Large intestine (tissue), 3 donors: ENCODE measurements around the gene ATF5. TPM values are rescaled to one million over a fixed set of nuclear protein-coding genes. Genes with fewer than 3 reads are reported as not detected.
A peak's percentile ranks its signal among the peaks of the same experiment; 100 is the strongest.

Experiments
- DNase-seq, 2 donors: peaks; one replicate each; pipeline versions ENCODE4 v3.0.0 to v3.0.0-alpha.2; 2013
- H3K27ac ChIP-seq: one replicate; pipeline ENCODE4 v1.5.1; 2013; ENCODE audit warnings: low read length
- H3K27me3 ChIP-seq: 2 replicates; pipeline ENCODE4 v1.6.1; 2013; ENCODE audit warnings: low read length; ENCODE audit not compliant: control insufficient read depth, insufficient read depth
- H3K36me3 ChIP-seq: 2 replicates; pipeline ENCODE4 v1.6.1; 2013; ENCODE audit warnings: low read length; ENCODE audit not compliant: control insufficient read depth, insufficient read depth
- H3K4me1 ChIP-seq: one replicate; pipeline ENCODE4 v1.6.1; 2013; ENCODE audit warnings: low read length; ENCODE audit not compliant: control insufficient read depth, insufficient read depth
- H3K4me3 ChIP-seq: one replicate; pipeline ENCODE4 v1.5.1; 2013; ENCODE audit warnings: low read length
- H3K9me3 ChIP-seq: one replicate; pipeline ENCODE4 v1.6.1; 2013; ENCODE audit warnings: mild to moderate bottlenecking, low read depth, low read length, moderate library complexity; ENCODE audit not compliant: control insufficient read depth
- WGBS: methylation state at CpG from one replicate; pipeline ENCODE4 v1.1.5; 2013; ENCODE audit warnings: low lambda C conversion rate; ENCODE audit not compliant: insufficient coverage; 5-methylcytosine and 5-hydroxymethylcytosine counted together
- polyA plus RNA-seq: library from polyadenylated mRNA; unstranded; fragments of 120-200 nt; gene quantifications from one replicate; pipeline ENCODE4 v1.2.1, GENCODE V29; 2013

Gene ATF5
- polyA plus RNA-seq, 1 donor = 44.7 TPM

DNA sequence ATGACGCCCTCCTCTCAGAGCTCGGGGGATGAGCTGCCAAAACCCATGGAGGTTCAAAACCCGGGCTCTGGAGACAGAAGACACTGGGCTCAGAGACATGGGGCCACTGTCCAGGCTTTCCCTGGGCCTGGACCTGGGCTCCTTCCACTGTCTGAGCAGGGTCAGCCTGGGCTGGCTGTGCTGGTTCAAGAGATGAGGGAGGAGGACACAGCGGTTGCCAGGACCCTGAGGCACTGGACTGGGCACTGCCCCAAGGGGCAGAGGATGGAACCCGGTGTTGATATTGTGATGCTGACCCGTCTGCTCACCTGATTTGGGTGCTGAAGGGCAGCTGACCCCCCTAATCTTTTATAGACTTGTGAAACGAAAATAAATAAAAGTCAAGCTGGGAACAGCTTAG lies 46.0 kb downstream of the ATF5 start:
- peaks cover 29% of the 10 kb centered on the region for H3K36me3 ChIP-seq
- WGBS = no CpG with 5 or more reads among the region's 7 CpGs
- DNase-seq = no peak

DNA sequence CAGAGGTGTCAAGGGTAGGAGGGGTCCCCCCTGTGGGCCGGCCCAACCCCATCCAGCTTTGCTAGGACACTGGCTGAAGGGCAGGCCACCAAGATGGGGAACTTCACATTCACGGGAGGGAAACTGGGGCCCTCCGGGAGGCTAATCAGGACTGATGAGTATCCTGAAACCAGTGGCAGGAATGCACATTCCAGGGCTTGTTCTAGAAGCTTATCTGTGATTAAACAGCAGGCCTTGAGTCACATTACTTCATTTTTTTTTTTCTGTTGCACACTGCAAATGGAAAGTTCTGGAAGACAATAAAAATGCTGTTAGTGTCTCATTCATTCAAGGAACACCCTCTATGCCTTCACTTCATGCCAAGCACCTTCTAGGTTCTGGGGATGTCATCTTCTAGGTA lies 47.5 kb downstream of the ATF5 start:
- peaks cover 31% of the 10 kb centered on the region for H3K36me3 ChIP-seq
- H3K27me3 ChIP-seq = no peaks in the 10 kb centered on the region
- H3K4me1 ChIP-seq = peaks cover 34% of the 10 kb centered on the region
- peak in 1 of 2 donors; percentile 45 for DNase-seq
- no peak overlapping the region for H3K4me3 ChIP-seq
- no CpG with 5 or more reads among the region's 3 CpGs for WGBS
- H3K9me3 ChIP-seq = no peaks in the 10 kb centered on the region
- H3K27ac ChIP-seq = peak overlapping the region; percentile 41

More for the DNA sequence above, 46.0 kb downstream of the ATF5 start:
- Histone ChIP-seq H3K4me3 (no peak overlapping the region), H3K27me3 (no peaks in the 10 kb centered on the region), H3K27ac (no peak overlapping the region), H3K4me1 (peaks cover 29% of the 10 kb centered on the region), H3K9me3 (no peaks in the 10 kb centered on the region)

DNA sequence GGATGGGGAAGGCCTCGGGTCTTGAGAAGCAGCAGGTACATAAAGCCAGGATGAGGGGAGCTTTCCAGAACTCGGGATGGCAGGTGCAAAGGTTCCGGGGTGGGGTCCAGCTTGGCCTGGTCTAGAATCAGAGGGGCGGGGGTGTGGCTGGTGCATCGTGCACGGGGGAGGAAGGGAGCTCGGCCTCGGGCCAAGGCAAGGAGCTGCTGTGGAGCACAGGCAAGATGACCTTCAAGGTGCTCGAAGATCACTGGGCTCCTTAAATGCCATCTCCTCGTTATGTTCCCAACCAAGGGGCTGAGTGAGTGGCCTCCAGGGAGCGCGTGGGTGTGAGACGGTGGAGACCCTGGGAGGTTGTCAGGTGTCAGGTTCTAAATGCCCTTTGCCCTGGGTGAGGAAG lies 48.1 kb downstream of the ATF5 start:
- DNase-seq = peak; percentile 28 to 70
- H3K9me3 ChIP-seq = no peaks in the 10 kb centered on the region
- H3K4me1 ChIP-seq = peaks cover 33% of the 10 kb centered on the region
- H3K36me3 ChIP-seq = peaks cover 34% of the 10 kb centered on the region
- H3K27me3 ChIP-seq = no peaks in the 10 kb centered on the region
- WGBS = no CpG with 5 or more reads among the region's 13 CpGs
- peak overlapping the region; percentile 41 for H3K27ac ChIP-seq
- no peak overlapping the region for H3K4me3 ChIP-seq

DNA sequence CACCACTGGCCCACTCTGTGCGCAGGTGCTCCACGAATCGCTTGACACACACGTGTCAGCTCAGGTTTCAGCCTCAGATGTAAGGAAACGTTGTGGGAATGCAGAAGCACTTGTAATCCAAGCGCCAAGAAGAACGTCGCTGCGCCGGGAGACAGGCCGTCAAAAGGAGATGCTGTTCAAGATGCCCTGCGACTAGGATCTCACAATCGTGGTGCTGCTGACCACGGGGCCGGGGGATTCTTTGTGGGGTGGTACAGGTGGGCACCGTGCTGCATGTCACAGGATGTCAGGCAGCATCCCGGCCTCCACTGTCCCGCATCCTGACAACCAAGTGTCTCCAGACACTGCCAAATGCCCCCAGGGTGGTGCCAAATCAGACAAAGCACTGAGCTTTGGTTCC lies 48.9 kb downstream of the ATF5 start:
- no peak for DNase-seq
- no peaks in the 10 kb centered on the region for H3K27me3 ChIP-seq
- H3K4me3 ChIP-seq = no peak overlapping the region
- peaks cover 34% of the 10 kb centered on the region for H3K36me3 ChIP-seq
- H3K4me1 ChIP-seq = peaks cover 37% of the 10 kb centered on the region
- no peak overlapping the region for H3K27ac ChIP-seq
- H3K9me3 ChIP-seq = no peaks in the 10 kb centered on the region
- WGBS = no CpG with 5 or more reads among the region's 18 CpGs

DNA sequence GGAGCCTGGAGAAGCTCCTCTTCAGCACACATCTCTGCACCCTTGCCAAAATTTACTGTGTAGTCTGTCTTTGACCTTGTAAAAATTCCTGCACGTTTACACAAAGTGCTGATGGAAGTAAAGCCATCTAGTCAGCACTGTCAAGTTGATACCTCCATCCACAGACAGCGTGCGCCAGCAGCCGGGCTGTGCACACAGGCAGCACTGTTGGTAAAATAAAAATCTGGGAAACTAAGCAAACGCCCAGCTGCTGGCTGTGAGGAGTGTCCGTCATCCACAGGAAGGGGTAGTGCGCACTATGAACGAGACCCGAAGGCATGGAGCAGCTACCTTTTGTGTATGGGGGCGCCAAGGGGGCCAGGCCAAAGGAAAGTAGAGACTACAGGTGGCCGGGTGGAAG lies 49.3 kb downstream of the ATF5 start:
- DNase-seq = no peak
- H3K27ac ChIP-seq = no peak overlapping the region
- H3K27me3 ChIP-seq = no peaks in the 10 kb centered on the region
- no CpG with 5 or more reads among the region's 11 CpGs for WGBS
- peaks cover 42% of the 10 kb centered on the region for H3K4me1 ChIP-seq
- no peaks in the 10 kb centered on the region for H3K9me3 ChIP-seq
- H3K36me3 ChIP-seq = peaks cover 34% of the 10 kb centered on the region
- H3K4me3 ChIP-seq = no peak overlapping the region

DNA sequence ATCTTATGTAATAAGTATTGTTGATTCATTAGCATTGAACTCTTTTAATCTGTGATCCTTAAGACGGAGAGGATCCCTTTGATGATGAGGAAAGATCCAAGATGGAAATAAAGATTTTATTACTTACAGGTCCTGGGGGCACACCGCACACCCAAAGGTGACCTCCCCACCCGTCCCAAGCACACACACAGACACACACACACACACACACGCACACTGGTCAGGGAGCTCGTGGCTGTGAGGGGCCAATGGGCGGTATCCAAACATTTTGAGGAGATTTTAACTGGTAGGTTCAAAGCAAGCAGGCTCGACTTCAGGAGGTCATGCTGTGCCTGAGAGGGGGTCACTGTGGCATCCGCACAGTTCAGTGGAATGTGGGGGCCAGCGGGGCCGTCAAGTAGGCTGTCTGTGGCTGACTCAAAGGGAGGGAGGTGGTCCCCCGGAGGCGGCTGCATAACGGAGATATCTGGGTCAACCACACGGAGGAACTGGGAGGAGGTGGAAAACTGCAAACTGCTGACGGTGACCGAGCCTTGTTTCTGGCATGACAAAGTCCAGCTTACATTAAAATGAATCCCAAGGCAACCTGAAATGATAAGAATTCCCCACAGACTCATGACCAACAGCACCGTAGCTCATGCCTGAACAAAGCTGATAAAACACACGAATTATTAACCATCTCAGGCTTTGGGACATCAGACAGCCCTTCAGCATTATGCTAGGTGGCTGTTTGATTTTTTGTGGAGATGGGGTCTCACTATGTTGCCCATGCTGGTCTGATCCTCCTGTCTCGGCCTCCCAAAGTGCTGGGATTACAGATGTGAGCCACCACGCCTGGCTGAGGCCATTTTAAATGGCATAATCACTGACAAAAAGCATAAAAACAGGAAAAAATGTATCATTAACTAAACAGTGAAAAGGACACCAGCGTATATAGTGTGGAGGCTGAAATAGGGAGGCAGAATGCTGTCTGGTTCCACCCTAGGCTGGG lies 52.9 kb downstream of the ATF5 start:
- H3K27me3 ChIP-seq = no peaks in the 10 kb centered on the region
- peaks cover 37% of the 10 kb centered on the region for H3K4me1 ChIP-seq
- H3K36me3 ChIP-seq = peaks cover 48% of the 10 kb centered on the region
- H3K27ac ChIP-seq = peak overlapping the region; percentile 90
- 40% methylated on average over 2 of the region's 21 CpGs for WGBS
- no peaks in the 10 kb centered on the region for H3K9me3 ChIP-seq
- peak; percentile 90 to 95 for DNase-seq
- H3K4me3 ChIP-seq = no peak overlapping the region

Other genes with a start within 250 kb of the ATF5 start
- 1.4 TPM for gene ADM5, start 239.6 kb upstream of the ATF5 start, polyA plus RNA-seq
- gene CPT1C, start 238.1 kb upstream of the ATF5 start, polyA plus RNA-seq = 7.4 TPM
- gene TSKS, start 165.9 kb upstream of the ATF5 start, polyA plus RNA-seq = 0.15 TPM
- gene AP2A1, start 162.2 kb upstream of the ATF5 start, polyA plus RNA-seq = 60.5 TPM
- 18.4 TPM for gene FUZ, start 115.9 kb upstream of the ATF5 start, polyA plus RNA-seq
- gene MED25, start 110.9 kb upstream of the ATF5 start, polyA plus RNA-seq = 57.7 TPM
- 153 TPM for gene PTOV1, start 78.0 kb upstream of the ATF5 start, polyA plus RNA-seq
- 61.2 TPM for gene PNKP, start 61.6 kb upstream of the ATF5 start, polyA plus RNA-seq
- 38.5 TPM for gene AKT1S1, start 51.9 kb upstream of the ATF5 start, polyA plus RNA-seq
- 31.6 TPM for gene TBC1D17, start 51.5 kb upstream of the ATF5 start, polyA plus RNA-seq
- gene IL4I1, start 32.3 kb upstream of the ATF5 start, polyA plus RNA-seq = 3.5 TPM
- gene NUP62, start 299 bp downstream of the ATF5 start, polyA plus RNA-seq = 46.2 TPM
- 23.8 TPM for gene SIGLEC11, start 32.0 kb downstream of the ATF5 start, polyA plus RNA-seq
- 52.9 TPM for gene VRK3, start 96.2 kb downstream of the ATF5 start, polyA plus RNA-seq
- 6.7 TPM for gene ZNF473, start 96.8 kb downstream of the ATF5 start, polyA plus RNA-seq
- gene IZUMO2, start 234.1 kb downstream of the ATF5 start, polyA plus RNA-seq = not detected